Aorta (tissue), 5 donors: ENCODE measurements around the gene KCNJ10. TPM values are rescaled to one million over a fixed set of nuclear protein-coding genes. Genes with fewer than 3 reads are reported as not detected.
"Not testable (repeated sequence)": the region's sequence is repeated elsewhere in the genome, so short reads cannot be mapped to it uniquely, and the experiment has no call there.

ENCODE experiments used
- ATAC-seq: fragments of 200-7000 bp; cut with Tn5 transposase; one replicate; pipeline ENCODE4 v1.9.1; 2022; ENCODE audit warnings: moderate library complexity; ENCODE audit not compliant: low FRiP score
- DNase-seq, 2 donors: peaks; one replicate each; pipeline ENCODE4 v3.0.0-alpha.2; 2020
- H3K27ac ChIP-seq, 2 donors: one replicate each; pipeline ENCODE4 v1.5.1; 2013; ENCODE audit warnings: low read length in 2 of 2, mild to moderate bottlenecking in 2 of 2, moderate library complexity in 2 of 2, control low read depth in 1 of 2, inconsistent platforms in 1 of 2, low read depth in 1 of 2
- H3K27me3 ChIP-seq, 2 donors: one replicate each; pipeline ENCODE4 v1.6.1; 2013; ENCODE audit warnings: control low read depth in 1 of 2, low read length in 1 of 2, mild to moderate bottlenecking in 1 of 2, moderate library complexity in 1 of 2; ENCODE audit not compliant: insufficient read depth in 2 of 2, control insufficient read depth in 1 of 2
- H3K36me3 ChIP-seq, 2 donors: one replicate each; pipeline ENCODE4 v1.6.1; 2013; ENCODE audit warnings: control low read depth in 1 of 2, low read length in 1 of 2, mild to moderate bottlenecking in 1 of 2; ENCODE audit not compliant: insufficient read depth in 2 of 2, control insufficient read depth in 1 of 2
- H3K4me1 ChIP-seq, 2 donors: one replicate each; pipeline ENCODE4 v1.6.1; 2013; ENCODE audit warnings: low read length in 2 of 2, control low read depth in 1 of 2, mild to moderate bottlenecking in 1 of 2, moderate library complexity in 1 of 2; ENCODE audit not compliant: insufficient read depth in 2 of 2, control insufficient read depth in 1 of 2
- H3K4me3 ChIP-seq, 2 donors: one replicate each; pipeline ENCODE4 v1.5.1; 2013; ENCODE audit warnings: low read length in 2 of 2, control low read depth in 1 of 2, mild to moderate bottlenecking in 1 of 2
- H3K9me3 ChIP-seq: one replicate; pipeline ENCODE4 v1.6.1; 2013; ENCODE audit warnings: mild to moderate bottlenecking, low read length; ENCODE audit not compliant: control insufficient read depth
- WGBS, 2 donors: extraction: QIAGEN DNeasy Blood & Tissue Kit; methylation state at CpG; one replicate each; pipeline ENCODE4 v1.1.7; 2013; 5-methylcytosine and 5-hydroxymethylcytosine counted together
- intact Hi-C, 2 donors: fragments of 100-400 bp; cut with DNase I; formaldehyde crosslinking; loops; one replicate each; pipeline versions ENCODE4 v1.14.2 to v1.15.0; 2022
- polyA plus RNA-seq, 2 donors: library from polyadenylated mRNA; stranded (reverse); fragments of 200-250 nt; gene quantifications; one replicate each; pipeline ENCODE4 v1.2.3, GENCODE V29; 2013
- total RNA-seq, 2 donors: library from RNA; stranded (reverse); fragmentation: NEBNext Ultra II Directional; extraction: Animal tissue kit (Norgen Biotek cat#: 25700); gene quantifications; one replicate each; pipeline ENCODE4 v1.2.1, GENCODE V29; 2021
- donor health status: healthy with polysubstance abuse.
- donor health status: Bipolar disorder and iron deficiency.
- donor health status: DM: no; HTN: no; CAD: no.
- donor health status: DM: no; HTN: no; CAD: no.
- donor health status: DM: yes; HTN: yes; CAD: no.

KCNJ10 gene
- total and polyA plus RNA-seq, 4 donors = 0.10 to 0.63 (median 0.24) TPM; not detected in 1

DNA sequence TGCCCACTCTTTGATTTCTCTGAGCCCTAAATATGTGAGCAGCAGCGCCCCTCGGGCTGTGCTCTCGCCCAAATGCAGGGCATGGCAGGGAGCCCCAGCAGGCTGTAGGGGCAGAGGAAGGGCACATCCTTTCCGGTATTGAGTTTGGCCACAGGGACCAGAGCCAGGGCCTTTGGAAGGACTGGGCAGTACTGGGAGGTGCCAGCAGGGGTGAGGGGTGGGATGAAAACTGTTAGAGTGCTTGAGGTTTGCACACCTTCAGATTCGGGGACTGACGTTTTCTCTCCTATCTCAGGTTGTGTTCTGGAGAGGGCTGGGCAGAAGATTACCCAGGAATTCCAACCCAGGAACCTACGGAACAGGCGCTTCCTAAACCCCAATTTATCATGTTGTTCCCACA, 43.4 kb upstream of the KCNJ10 start:
- ATAC-seq = no peak
- Histone ChIP-seq H3K27ac (peak overlapping the region; percentile 55 to 58), H3K36me3 (no peaks in the 10 kb centered on the region), H3K4me1 (no peaks in the 10 kb centered on the region), H3K4me3 (no peak overlapping the region), H3K27me3 (no peaks in the 10 kb centered on the region), H3K9me3 (no peaks in the 10 kb centered on the region)
- intact Hi-C loops = no loop called here
- 49 to 52% methylated on average over 8 of the region's 8 CpGs for WGBS, 2 donors
- DNase-seq = no peak

GRCh38 chr1:160112357-160112756, 42.4 kb upstream of the KCNJ10 start:
- Histone ChIP-seq H3K4me3 (no peak overlapping the region), H3K36me3 (no peaks in the 10 kb centered on the region), H3K27me3 (no peaks in the 10 kb centered on the region), H3K27ac (no peak overlapping the region), H3K4me1 (no peaks in the 10 kb centered on the region), H3K9me3 (no peaks in the 10 kb centered on the region)
- DNase-seq (no peak), ATAC-seq (no peak)
- intact Hi-C loops = no loop called here
- 64 to 67% methylated on average over 12 of the region's 12 CpGs for WGBS, 2 donors

GRCh38 chr1:160111462-160111861, 41.5 kb upstream of the KCNJ10 start:
- H3K27ac ChIP-seq, intact Hi-C loops, H3K27me3 ChIP-seq, H3K36me3 ChIP-seq, H3K4me3 ChIP-seq, H3K9me3 ChIP-seq, DNase-seq, ATAC-seq, H3K4me1 ChIP-seq: not testable (repeated sequence)
- WGBS, 2 donors = 70 to 89% methylated on average over 10 of the region's 10 CpGs

DNA sequence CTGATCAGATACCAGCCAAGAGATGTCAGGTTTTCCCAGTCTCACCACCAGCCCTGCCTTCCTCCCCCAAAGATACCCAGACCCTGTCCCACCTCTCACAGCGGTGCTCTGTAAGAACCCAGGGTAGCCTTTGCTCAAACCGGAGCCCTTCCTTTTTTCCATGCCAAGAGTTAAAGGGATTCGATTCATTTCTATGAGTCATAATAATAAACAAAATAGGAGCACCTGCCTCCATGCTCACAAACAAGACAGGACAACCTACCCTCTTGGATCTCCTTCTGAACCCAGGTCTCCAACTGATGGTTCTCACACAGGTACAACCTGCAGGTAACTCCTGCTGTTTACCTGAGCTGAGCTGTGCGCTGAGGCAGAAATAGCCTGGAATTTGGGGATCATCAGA, 39.7 kb upstream of the KCNJ10 start:
- H3K36me3 ChIP-seq = no peaks in the 10 kb centered on the region
- H3K4me3 ChIP-seq = no peak overlapping the region
- H3K27ac ChIP-seq = no peak overlapping the region
- ATAC-seq (no peak), DNase-seq (no peak)
- intact Hi-C loops = no loop called here
- 51 to 63% methylated on average over 4 of the region's 4 CpGs for WGBS, 2 donors
- no peaks in the 10 kb centered on the region for H3K27me3 ChIP-seq
- no peaks in the 10 kb centered on the region for H3K9me3 ChIP-seq
- H3K4me1 ChIP-seq = no peaks in the 10 kb centered on the region

- H3K36me3 ChIP-seq = no peaks in the 10 kb centered on the region
- no peak overlapping the region for H3K27ac ChIP-seq
- DNase-seq (no peak), ATAC-seq (no peak)
- 23 to 28% methylated on average over 6 of the region's 6 CpGs for WGBS, 2 donors
- H3K27me3 ChIP-seq = no peaks in the 10 kb centered on the region
- H3K4me3 ChIP-seq = no peak overlapping the region
- intact Hi-C loops = no loop called here
- H3K4me1 ChIP-seq = no peaks in the 10 kb centered on the region
- H3K9me3 ChIP-seq = no peaks in the 10 kb centered on the region
Observed at GRCh38 chr1:160108888-160109662, 39.1 kb upstream of the KCNJ10 start.

DNA sequence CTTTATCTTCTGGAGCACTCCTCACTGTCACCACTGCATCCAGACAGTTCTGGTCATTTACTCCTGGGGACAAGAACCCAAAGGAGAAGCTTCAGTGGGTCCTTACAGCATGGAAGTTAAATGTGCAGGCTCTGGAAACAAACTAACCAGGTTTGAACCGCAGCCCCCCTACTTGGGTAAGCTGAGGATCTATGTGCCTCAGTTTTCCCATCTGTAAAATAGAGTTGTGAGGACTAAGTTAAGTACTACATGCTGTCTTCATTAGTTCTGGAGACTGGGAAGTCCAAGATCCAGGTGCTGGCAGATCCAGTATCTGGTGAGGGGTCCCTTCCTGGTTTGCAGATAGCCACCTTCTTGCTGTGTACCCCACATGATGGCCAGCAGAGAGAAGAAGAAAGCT, 37.6 kb upstream of the KCNJ10 start:
- WGBS, 2 donors = 98 to 100% methylated on average over 1 of the region's 1 CpG
- ATAC-seq = no peak
- no peak overlapping the region for H3K27ac ChIP-seq

DNA sequence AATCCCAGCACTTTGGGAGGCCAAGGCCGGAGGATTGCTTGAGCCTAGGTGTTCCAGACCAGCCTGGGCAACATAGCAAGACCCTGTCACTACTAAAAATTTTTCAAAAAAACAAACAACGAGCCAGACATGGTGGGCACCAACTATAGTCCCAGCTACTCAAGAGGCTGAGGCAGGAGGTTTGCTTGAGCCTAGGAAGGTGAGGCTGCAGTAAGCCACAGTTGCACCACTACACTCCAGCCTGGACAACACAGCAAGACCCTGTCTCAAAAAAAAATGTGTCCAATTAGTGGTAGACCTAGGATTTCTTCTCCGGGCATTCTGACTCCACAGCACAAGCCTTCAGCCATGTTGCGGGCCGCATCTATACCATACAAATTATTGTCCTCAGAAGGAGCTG, 35.2 kb upstream of the KCNJ10 start:
- Histone ChIP-seq H3K27me3 (no peaks in the 10 kb centered on the region), H3K36me3 (no peaks in the 10 kb centered on the region), H3K9me3 (no peaks in the 10 kb centered on the region), H3K4me3 (no peak overlapping the region), H3K4me1 (no peaks in the 10 kb centered on the region), H3K27ac (no peak overlapping the region)
- DNase-seq (no peak), ATAC-seq (no peak)
- 97 to 98% methylated on average over 5 of the region's 5 CpGs for WGBS, 2 donors
- intact Hi-C loops = no loop called here

More for the DNA sequence above, 37.6 kb upstream of the KCNJ10 start:
- Histone ChIP-seq H3K36me3 (no peaks in the 10 kb centered on the region), H3K9me3 (no peaks in the 10 kb centered on the region), H3K4me3 (no peak overlapping the region), H3K4me1 (no peaks in the 10 kb centered on the region), H3K27me3 (no peaks in the 10 kb centered on the region)
- DNase-seq = no peak
- intact Hi-C loops = no loop called here

DNA sequence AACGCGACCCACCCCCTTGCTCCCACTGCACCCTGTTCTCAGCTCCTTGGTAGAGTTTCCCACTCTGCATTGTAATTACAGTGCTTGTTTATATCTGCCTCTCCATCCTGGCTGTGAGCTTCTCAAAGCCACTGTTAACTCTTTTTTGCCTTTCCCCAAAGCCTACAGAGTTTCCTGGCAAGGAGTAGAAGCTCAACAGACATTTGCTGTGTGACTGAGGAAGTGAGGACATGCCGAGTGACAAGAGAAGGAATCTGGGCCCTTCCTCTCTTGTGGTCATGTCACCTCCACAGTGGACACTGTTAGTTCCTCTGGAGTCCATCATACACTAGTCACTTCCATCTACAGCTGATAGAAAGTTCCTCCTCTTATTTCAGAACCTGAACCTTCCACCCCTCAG, 34.5 kb upstream of the KCNJ10 start:
- no peak for ATAC-seq
- intact Hi-C loops = loop anchor here in 1 of 2 donors (5.0 kb wide), 3 partner anchors 88 to 188 kb away; partner anchors contain the start of gene CASQ1

More for the DNA sequence above, 34.5 kb upstream of the KCNJ10 start:
- Histone ChIP-seq H3K27ac (peak overlapping the region in 1 of 2 donors; percentile 23), H3K9me3 (no peaks in the 10 kb centered on the region), H3K4me3 (no peak overlapping the region), H3K4me1 (no peaks in the 10 kb centered on the region), H3K27me3 (no peaks in the 10 kb centered on the region), H3K36me3 (no peaks in the 10 kb centered on the region)
- 6 to 14% methylated on average over 3 of the region's 3 CpGs for WGBS, 2 donors
- no peak for DNase-seq
